ENCODE measurements around the gene RNF135.
"Not testable (repeated sequence)": the region's sequence is repeated elsewhere in the genome, so short reads cannot be mapped to it uniquely, and the experiment has no call there.

The RNF135 gene, protein sequence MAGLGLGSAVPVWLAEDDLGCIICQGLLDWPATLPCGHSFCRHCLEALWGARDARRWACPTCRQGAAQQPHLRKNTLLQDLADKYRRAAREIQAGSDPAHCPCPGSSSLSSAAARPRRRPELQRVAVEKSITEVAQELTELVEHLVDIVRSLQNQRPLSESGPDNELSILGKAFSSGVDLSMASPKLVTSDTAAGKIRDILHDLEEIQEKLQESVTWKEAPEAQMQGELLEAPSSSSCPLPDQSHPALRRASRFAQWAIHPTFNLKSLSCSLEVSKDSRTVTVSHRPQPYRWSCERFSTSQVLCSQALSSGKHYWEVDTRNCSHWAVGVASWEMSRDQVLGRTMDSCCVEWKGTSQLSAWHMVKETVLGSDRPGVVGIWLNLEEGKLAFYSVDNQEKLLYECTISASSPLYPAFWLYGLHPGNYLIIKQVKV

DNA sequence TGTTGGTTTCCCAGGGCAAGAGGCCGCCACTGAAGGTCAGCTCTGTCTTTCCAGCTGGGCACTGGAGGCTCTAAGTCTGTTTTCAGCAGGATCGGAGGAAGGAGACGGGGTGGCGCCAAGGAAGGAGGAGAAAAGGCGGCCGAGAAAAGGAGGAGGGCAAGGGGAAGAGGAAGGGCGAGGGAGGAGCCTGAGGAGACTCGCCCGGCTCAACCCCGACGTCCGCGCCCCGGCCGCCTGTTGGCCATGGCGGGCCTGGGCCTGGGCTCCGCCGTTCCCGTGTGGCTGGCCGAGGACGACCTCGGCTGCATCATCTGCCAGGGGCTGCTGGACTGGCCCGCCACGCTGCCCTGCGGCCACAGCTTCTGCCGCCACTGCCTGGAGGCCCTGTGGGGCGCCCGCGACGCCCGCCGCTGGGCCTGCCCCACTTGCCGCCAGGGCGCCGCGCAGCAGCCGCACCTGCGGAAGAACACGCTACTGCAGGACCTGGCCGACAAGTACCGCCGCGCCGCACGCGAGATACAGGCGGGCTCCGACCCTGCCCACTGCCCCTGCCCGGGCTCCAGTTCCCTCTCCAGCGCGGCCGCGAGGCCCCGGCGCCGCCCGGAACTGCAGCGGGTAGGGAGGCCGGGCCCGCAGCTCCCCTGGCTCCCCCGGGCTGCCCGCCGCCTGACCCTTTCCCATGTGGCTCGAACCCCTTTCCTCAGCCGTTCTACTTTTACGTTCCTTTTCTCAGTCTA, at the start of gene RNF135:
Gene RNF135, plus strand, starts transcription at position 209 of the 737 bp plus-strand sequence. Its CDS starts 35 bp downstream, at position 244.
- in situ Hi-C loops (cut with MboI; ENCODE audit: low pct_unique_long_range_greater_than_20kb, low sequenced_read_pairs) = no loop called here
- peak; percentile 89 for DNase-seq

DNA sequence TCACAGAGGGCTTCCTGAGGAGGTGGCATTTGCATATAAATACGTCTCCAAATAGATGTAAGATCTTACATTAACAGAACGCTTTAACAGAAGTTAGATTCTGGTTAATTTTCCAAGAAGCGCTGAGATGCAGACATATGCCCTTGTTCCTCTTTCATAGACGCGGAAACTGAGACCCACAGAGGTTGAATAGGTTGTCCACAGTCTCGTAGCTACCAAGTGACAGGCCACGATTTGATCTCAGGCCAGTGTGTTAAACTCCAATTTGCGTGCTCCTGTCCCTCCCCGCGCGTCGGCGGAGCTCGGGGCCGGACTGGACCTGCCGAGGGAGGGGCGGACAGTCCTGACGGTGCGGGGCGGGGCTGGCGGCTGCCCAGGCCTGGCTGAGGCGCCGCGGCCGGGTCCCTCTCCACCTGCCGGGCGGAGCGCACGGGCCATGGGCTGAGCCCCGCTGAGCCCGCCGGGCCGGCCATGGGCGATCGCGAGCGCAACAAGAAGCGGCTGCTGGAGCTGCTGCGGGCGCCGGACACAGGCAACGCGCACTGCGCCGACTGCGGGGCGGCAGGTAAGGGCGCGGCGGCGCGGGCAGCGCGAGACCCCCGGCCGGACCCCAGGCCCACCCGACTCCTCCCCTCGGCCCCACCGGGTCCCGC, 49.2 kb upstream of the RNF135 start, which contains the start of gene ADAP2:
Gene ADAP2, plus strand, starts transcription at position 402 of the 653 bp plus-strand sequence. Its CDS starts 70 bp downstream, at position 472.
- in situ Hi-C loops (cut with MboI; ENCODE audit: low pct_unique_long_range_greater_than_20kb, low sequenced_read_pairs) = no loop called here
- peak; percentile 58 for DNase-seq

DNA sequence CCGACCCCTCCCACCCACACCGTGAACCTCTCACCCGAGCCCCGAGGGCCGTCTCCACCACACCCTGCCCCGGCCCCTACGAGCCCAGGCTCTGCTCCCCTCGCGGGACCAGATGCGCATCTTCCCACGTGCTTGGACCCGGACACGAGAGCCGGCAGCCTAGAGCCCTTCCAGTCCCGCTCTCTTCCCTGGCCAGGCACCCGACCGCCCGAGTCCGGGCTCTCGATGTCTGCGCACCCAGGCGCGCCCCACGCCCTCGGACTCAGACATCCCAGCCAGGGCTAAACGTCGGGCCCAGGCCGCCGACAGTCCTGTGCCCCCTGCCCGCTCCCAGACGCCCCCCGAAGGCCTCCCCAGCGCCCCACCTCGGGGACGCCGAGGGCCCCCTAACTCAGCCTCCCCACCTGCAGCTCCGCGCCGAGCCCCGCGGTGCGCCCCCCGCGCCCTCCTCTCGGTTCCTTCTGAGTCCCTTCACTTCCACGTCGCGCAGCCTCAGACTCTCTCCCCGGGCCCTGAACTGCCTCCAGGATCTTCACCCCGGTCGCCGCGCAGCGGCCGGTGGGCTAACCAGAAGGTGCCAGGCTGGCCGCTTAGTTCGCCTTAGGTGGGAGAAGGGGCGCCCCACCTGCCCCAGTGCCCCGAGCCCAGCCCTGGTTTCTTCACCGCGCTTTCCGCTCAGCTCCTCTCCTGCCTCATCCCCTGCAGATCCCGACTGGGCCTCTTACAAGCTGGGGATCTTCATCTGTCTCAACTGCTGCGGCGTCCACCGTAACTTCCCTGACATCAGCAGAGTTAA, 48.4 kb upstream of the RNF135 start:
- in situ Hi-C loops (cut with MboI; ENCODE audit: low pct_unique_long_range_greater_than_20kb, low sequenced_read_pairs) = no loop called here
- DNase-seq = no peak

DNA sequence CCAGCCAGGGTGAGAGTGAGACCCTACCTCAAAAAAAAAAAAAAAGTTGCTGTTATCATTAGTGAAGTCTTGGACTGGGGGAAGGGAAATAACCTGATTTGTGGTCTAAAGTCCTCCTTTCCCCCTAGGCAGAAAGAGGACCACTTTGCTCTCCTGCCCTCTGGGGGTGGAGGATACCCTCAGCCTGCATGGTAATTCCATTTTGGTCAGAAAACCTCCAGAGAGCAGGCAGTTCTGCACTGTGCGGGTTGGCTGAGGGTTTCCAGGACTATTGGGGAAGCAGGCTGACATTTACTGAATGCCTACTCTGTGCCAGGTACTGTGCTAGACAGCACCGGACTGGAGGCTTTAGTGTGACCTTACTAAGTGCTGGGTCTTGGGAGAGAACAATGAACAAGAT, 46.5 kb upstream of the RNF135 start:
- in situ Hi-C loops (cut with MboI; ENCODE audit: low pct_unique_long_range_greater_than_20kb, low sequenced_read_pairs) = no loop called here
- DNase-seq = no peak

DNA sequence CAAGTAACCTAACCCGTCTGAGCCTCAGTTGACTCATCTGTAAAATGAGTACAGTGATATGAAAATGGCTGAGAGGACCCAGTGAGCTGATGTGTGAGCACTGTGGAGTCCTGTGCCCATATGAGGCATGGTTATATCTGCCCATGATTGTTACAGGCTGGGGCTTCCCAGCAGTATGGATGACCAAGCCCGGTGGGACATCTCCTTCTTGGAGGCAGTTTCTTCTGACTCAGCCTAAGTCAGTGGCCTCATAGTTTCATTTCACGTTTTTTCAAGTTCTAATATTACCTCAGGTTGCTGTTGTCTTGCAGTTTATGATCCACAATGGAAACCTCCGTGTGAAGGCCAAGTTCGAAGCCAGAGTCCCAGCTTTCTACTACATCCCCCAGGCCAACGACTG, 44.3 kb upstream of the RNF135 start:
- DNase-seq = no peak

DNA sequence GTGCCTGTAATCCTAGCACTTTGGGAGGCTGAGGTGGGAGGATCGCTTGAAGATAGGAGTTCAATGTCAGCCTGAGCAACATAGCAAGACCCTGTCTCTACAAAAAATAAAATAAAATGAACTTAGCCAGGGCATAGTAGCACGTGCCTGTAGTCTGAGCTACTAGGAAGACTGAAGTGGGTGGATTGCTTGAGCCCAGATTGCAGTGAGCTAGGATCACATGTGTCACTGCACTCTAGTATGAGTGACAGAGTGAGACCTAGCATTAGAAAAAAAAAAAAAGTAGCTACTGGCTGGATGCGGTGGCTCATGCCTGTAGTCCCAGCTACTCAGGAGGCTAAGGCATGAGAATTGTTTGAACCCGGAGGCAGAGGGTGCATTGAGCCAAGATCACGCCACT, 43.1 kb upstream of the RNF135 start:
- in situ Hi-C loops (cut with MboI; ENCODE audit: low pct_unique_long_range_greater_than_20kb, low sequenced_read_pairs) = no loop called here
- no peak for DNase-seq

More for the DNA sequence above, 44.3 kb upstream of the RNF135 start:
- in situ Hi-C loops (cut with MboI; ENCODE audit: low pct_unique_long_range_greater_than_20kb, low sequenced_read_pairs) = no loop called here

DNA sequence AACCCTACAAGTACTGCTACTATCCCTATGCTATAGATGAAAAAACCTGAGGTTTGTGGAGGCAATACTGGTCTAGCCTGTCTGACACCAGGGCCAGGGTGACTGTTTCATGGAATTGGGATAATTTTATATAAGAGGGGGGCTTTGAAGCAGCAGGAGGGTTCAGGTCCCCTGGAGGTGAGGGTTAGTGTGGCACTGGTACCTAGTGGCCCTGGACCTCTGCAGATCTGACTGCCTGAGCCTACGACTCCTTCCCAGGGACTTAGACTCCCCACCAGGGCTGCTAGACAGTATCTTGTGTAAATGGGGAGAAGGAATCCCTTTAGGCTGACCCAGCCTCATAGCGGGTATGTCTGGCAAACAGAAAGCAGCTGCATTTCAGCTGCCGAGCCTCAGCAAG, 42.3 kb upstream of the RNF135 start:
- in situ Hi-C loops (cut with MboI; ENCODE audit: low pct_unique_long_range_greater_than_20kb, low sequenced_read_pairs) = no loop called here
- DNase-seq = no peak

DNA sequence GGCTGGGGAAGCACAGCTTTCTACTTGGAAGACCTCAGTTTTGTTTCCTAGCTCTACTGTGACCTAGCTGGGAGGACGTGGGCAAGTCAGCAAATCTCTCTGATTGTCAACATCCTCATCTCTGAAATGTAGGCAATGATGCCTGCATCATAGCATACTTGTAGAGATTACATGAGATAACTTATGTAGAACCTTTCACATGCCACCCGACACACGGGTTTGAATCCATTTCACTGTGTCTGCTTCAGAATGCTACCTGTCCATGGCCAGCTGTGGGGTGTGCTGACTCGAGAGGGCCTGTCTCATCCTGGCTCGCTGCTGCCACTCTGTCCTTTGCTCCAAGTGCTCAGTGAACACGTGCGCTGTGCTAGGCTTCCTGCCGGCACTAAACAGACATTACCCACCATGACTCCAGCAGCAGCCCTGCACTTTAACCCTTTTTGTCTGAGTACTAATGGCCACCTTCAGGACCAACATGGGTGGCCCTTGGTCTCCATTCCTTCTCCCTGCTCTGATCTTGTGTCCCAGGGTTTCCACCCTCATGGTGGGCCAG, 41.7 kb upstream of the RNF135 start:
- no peak for DNase-seq
- in situ Hi-C loops (cut with MboI; ENCODE audit: low pct_unique_long_range_greater_than_20kb, low sequenced_read_pairs) = no loop called here

DNA sequence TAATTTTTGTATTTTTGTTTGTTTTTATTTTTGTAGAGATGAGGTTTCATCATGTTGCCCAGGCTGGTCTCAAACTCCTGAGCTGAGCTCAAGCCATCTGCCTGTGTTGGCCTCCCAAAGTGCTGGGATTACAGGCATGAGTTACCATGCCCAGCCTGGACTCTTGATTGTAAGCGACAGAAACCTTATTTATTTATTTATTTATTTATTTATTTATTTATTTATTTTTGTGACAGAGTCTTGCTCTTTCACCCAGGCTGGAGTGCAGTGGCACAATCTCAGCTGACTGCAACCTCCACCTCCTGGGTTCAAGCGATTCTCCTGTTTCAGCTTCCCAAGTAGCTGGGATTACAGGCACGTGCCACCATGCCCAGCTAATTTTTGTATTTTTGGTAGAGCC, 41.0 kb upstream of the RNF135 start:
- DNase-seq; in situ Hi-C loops (cut with MboI; ENCODE audit: low pct_unique_long_range_greater_than_20kb, low sequenced_read_pairs): not testable (repeated sequence)

DNA sequence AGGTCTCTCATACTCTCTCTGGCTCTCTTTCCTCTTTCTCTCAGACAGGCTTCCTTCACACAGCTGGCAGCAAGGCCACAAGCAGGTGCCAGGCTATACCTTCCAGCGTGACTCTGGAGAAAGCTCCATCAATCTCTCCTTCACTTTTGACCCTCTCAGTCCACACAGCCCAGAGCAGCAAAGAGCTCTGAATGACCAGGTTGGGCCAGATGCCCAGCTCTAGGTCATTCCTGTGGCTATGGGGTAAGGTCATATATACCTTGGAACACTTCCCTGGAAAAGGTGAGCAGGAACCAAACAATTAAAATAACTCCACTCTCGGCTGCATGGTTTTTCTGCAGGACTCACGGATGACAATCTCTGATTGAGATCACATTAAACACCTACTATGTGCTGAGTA, 40.3 kb upstream of the RNF135 start:
- no peak for DNase-seq
- in situ Hi-C loops (cut with MboI; ENCODE audit: low pct_unique_long_range_greater_than_20kb, low sequenced_read_pairs) = no loop called here

DNA sequence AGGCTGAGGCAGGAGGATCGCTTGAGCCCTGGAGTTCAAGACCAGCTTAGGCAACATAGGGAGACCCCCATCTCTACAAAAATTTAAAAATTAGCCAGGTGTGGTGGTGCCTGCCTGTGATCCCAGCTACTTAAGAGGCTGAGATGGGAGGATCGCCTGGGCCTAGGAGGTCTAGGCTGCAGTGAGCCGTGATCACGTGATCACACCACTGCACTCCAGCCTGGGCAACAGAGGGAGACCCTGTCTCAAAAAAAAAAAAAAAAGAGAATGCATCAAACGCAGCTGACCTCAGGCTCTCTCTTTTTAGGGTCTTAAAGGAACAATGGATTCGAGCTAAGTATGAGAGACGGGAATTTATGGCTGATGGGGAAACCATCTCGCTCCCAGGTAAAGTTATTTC, 39.3 kb upstream of the RNF135 start:
- DNase-seq; in situ Hi-C loops (cut with MboI; ENCODE audit: low pct_unique_long_range_greater_than_20kb, low sequenced_read_pairs): not testable (repeated sequence)

DNA sequence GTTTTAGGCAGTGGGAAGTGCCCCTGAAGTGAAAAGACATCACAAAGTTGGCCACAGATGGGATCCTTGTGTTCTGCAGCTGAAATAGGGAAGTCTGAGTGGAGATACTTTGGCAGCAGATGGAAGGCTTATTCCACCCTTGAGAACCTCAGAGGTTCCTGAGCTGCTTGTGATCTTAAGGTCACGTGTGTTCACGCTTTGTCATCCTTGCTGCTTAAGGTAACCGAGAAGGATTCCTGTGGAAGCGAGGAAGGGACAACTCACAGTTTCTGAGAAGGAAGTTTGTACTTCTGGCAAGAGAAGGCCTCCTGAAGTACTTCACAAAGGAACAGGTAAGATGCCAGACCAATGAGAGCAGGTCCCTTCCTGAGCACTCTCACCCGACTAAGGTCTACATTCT, 36.9 kb upstream of the RNF135 start:
- in situ Hi-C loops (cut with MboI; ENCODE audit: low pct_unique_long_range_greater_than_20kb, low sequenced_read_pairs) = no loop called here
- DNase-seq = no peak

DNA sequence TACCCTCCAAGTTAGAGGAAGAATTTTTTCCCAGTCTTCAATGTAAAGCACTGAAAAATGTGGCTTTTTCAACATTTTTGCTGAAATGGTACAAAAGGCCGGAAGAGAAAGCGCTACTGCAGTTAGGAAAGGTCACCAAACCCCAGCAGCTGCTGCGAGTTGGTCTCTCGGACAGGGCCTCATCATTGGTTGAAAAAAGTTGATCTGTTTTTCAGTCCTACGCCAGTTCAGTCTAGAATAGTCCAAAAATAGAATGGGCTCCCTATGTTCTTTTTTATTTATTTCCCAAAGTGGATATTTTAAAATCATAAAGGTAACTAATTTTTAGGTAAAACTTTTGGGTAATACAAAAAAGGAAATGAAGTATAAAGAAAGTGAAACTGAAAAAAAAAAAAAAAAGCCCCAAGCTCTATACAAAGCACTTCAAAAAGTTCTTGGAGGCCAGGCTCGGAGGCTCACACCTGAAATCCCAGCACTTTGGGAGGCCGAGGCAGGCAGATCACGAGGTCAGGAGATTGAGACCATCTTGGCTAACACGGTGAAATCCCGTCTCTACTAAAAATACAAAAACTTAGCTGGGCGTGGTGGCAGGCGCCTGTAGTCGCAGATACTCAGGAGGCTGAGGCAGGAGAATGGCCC, 31.7 kb upstream of the RNF135 start:
- in situ Hi-C loops (cut with MboI; ENCODE audit: low pct_unique_long_range_greater_than_20kb, low sequenced_read_pairs) = no loop called here
- no peak for DNase-seq

DNA sequence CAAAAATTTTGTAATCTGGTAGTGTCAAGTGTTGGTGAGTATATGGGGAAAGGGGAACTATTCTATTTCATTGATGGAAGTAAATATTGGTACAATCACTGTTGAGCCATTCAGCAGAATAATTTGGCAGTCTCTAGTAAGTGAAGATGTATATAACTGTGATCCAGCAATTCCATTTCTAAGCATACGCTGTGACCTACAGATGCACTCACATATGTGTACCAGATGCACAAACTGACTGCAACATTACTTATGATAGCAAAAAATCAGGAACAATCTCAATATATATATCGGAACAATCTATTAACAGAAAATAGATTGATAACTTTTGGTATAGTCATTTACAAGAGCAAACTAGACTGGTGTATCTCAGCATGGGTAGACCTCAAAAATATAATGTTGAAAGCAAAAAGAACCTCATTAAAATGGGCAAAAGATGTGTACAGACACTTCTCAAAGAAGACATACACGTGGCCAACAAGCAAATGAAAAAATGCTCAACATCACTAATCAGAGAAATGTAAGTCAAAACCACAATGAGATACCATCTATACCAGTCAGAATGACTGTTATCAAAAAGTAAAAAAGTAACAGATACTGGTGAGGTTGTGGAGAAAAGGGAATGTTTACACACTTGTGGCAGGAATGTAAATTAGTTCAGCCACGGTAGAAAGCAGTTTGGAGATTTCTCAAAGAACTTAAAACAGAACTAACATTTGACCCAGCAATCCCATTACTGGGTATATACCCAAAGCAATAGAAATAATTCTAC, 28.3 kb upstream of the RNF135 start:
- in situ Hi-C loops (cut with MboI; ENCODE audit: low pct_unique_long_range_greater_than_20kb, low sequenced_read_pairs) = no loop called here
- no peak for DNase-seq

DNA sequence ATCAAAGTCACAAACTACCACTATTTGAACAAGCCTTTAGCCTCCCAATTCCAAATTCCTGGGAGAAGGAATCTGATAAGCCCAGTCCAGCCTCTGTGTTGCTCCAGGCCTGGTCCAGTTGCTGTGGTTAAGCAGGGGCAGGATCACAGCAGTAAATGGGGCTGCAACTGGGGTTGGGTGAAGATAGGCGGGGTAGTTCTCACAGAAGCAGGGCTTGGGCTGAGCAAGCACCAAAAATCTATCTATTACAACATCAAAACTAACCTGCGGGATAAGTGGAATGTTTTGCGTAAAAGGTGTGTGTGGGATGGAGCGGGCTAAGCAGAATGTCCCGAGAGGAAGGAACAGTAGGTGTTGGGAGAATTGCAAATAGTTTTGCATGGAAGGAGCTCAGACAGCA, 23.0 kb upstream of the RNF135 start:
- DNase-seq = no peak
- in situ Hi-C loops (cut with MboI; ENCODE audit: low pct_unique_long_range_greater_than_20kb, low sequenced_read_pairs) = no loop called here

DNA sequence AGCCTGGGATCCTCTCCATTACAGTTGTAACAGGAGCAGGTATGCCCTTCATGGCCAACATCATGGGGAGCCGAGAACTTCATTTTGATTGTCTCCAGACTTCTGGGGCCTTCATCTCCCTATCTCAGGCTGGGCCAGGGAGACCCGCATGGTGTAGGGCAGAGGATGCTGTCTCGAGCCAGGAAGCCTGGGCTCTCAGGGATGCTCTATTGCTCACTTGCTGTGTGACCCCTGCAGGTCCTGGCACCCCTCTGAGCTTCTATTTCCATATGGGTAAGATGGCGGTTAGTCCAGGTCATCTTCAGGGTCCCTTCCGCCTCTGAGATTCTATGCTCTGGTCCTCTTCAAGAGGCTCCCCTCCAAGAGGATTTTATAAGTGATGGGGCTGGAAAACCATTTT, 20.6 kb upstream of the RNF135 start:
- in situ Hi-C loops (cut with MboI; ENCODE audit: low pct_unique_long_range_greater_than_20kb, low sequenced_read_pairs) = no loop called here
- no peak for DNase-seq

DNA sequence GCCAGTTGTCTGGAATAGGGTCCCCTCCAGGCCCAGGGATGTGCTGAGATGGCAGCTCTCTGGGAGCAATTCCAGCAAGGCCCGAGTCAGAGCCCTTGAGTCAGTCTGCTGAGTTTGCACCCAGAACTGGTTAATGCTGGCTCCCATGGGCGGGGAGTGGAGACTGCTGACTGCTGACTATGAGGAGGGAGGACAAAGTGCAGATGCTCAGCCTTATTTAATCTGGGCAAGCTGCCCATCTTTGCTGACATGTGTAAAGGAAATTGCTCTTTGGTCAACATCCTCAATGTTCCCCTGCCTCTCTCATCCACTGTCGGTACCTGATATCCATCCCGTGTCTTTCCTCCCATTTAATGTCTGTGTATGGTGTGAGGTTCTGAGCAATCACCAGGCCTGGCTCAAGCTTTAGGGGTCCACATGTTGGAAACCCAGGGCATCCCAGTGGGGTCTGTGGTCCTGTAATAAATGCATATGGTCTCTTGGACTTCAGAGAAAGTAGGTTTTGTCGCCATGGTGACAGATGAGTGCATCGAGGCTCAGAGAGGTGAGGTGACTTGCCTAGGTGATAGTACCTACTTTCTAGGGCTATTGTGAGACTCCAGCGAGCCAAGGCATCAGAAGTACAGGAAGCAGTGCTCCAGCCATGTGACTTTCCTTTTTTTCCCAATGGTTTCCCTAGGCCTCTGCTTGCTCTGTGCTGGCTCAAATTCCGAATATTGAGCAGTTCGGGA, 20.0 kb upstream of the RNF135 start:
- in situ Hi-C loops (cut with MboI; ENCODE audit: low pct_unique_long_range_greater_than_20kb, low sequenced_read_pairs) = no loop called here

More for the DNA sequence above, 20.0 kb upstream of the RNF135 start:
- DNase-seq = peak; percentile 54

All from KBM-7 (cell line).